ENCODE data around the gene LRRC49.

- no peak for TF ChIP-seq CTCF (IDR thresholded peaks at IDR 0.05; ENCODE audit: low read length)
- no peak for TF ChIP-seq EZH2 (IDR thresholded peaks at IDR 0.05; ENCODE audit: borderline replicate concordance, low read length)
Observed at GRCh38 chr15:70880781-70881180, 11.8 kb upstream of the LRRC49 start.

Measured in OCI-LY1 (cell line).